Midbrain (tissue), 1 donor: ENCODE results near the gene SLC22A2.
A peak's percentile ranks its signal among the peaks of the same experiment; 100 is the strongest.

Source experiments
- DNase-seq: peaks from one replicate; lab custom pipeline; 2025; lab: John Stamatoyannopoulos, UW

Gene SLC22A2

GRCh38 chr6:160273750-160274149 is 15.1 kb upstream of the SLC22A2 start:
- no peak for DNase-seq

GRCh38 chr6:160273196-160273595 is 14.6 kb upstream of the SLC22A2 start:
- DNase-seq: no peak

GRCh38 chr6:160272707-160273106 is 14.1 kb upstream of the SLC22A2 start:
- no peak for DNase-seq

- DNase-seq: no peak
Observed at GRCh38 chr6:160270347-160270746, 11.7 kb upstream of the SLC22A2 start.

GRCh38 chr6:160269771-160270170 is 11.2 kb upstream of the SLC22A2 start:
- no peak for DNase-seq

GRCh38 chr6:160269023-160269521 is 10.5 kb upstream of the SLC22A2 start:
- no peak for DNase-seq

- no peak for DNase-seq
Observed at GRCh38 chr6:160267102-160267501, 8.5 kb upstream of the SLC22A2 start.

- no peak for DNase-seq
Observed at GRCh38 chr6:160265869-160266476, 7.4 kb upstream of the SLC22A2 start.

GRCh38 chr6:160264061-160264612 is 5.5 kb upstream of the SLC22A2 start:
- DNase-seq: no peak

- no peak for DNase-seq
Observed at GRCh38 chr6:160263196-160263939, 4.7 kb upstream of the SLC22A2 start.

- DNase-seq: no peak
Observed at GRCh38 chr6:160261991-160262680, 3.5 kb upstream of the SLC22A2 start.

- DNase-seq: no peak
Observed at GRCh38 chr6:160260803-160261450, 2.3 kb upstream of the SLC22A2 start.

GRCh38 chr6:160260367-160260766 is 1.7 kb upstream of the SLC22A2 start:
- DNase-seq: peak; percentile 6

GRCh38 chr6:160259598-160259997 is 977 bp upstream of the SLC22A2 start:
- no peak for DNase-seq

- DNase-seq: no peak
Observed at GRCh38 chr6:160259143-160259425, 463 bp upstream of the SLC22A2 start.

- DNase-seq: no peak
Observed at GRCh38 chr6:160256445-160256844, 2.2 kb downstream of the SLC22A2 start.

GRCh38 chr6:160254467-160255312 is 3.9 kb downstream of the SLC22A2 start:
- DNase-seq: no peak

GRCh38 chr6:160253714-160254113 is 4.9 kb downstream of the SLC22A2 start:
- no peak for DNase-seq

GRCh38 chr6:160253292-160253691 is 5.3 kb downstream of the SLC22A2 start:
- DNase-seq: no peak

- no peak for DNase-seq
Observed at GRCh38 chr6:160252073-160252813, 6.4 kb downstream of the SLC22A2 start.

GRCh38 chr6:160249671-160250070 is 8.9 kb downstream of the SLC22A2 start:
- DNase-seq: no peak
